ENCODE results near the gene AP4B1.

DNA sequence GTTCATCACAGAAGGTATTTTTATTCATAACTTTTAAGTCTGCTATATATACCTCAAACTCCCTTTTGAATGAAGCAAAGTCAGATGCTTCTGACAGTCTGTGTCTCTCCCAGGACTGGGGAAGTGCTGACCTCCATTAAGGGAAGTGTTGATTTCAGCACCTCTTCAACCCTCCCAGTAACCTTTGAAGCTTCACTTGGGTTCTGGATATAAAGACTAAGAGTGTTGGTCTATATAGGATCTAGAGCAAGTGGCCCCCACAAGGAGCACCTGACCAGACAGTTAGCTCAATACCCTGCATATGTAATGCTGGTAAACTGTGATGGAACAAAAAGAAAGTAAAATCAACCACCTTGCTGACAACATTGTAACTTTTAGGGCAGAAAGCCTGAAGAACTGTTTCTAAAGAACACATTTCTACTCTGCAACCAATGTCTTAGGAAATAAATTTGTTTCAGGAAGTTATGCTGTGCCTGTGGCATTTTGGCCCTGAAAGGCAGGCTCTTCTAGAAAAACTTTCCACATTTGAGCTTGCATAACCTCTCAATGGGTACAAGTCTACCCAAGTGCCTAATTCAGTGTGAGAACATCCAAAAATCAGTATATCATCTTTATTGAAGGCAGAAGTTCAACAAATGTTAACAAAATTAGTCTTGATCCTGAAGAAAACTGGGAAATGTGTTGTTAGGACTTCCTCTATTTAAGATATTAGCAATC, 32.2 kb downstream of the AP4B1 start:
- no peak for TF ChIP-seq POLR2AphosphoS5 (IDR thresholded peaks at IDR 0.05; ENCODE audit: low read depth)
- TF ChIP-seq, protein P1, sequence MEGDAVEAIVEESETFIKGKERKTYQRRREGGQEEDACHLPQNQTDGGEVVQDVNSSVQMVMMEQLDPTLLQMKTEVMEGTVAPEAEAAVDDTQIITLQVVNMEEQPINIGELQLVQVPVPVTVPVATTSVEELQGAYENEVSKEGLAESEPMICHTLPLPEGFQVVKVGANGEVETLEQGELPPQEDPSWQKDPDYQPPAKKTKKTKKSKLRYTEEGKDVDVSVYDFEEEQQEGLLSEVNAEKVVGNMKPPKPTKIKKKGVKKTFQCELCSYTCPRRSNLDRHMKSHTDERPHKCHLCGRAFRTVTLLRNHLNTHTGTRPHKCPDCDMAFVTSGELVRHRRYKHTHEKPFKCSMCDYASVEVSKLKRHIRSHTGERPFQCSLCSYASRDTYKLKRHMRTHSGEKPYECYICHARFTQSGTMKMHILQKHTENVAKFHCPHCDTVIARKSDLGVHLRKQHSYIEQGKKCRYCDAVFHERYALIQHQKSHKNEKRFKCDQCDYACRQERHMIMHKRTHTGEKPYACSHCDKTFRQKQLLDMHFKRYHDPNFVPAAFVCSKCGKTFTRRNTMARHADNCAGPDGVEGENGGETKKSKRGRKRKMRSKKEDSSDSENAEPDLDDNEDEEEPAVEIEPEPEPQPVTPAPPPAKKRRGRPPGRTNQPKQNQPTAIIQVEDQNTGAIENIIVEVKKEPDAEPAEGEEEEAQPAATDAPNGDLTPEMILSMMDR (IDR thresholded peaks at IDR 0.05; ENCODE audit: insufficient read depth, low read length): no peak
- no peak for TF ChIP-seq GABPA (IDR thresholded peaks at IDR 0.05; ENCODE audit: low read depth)
- TF ChIP-seq, protein P2, sequence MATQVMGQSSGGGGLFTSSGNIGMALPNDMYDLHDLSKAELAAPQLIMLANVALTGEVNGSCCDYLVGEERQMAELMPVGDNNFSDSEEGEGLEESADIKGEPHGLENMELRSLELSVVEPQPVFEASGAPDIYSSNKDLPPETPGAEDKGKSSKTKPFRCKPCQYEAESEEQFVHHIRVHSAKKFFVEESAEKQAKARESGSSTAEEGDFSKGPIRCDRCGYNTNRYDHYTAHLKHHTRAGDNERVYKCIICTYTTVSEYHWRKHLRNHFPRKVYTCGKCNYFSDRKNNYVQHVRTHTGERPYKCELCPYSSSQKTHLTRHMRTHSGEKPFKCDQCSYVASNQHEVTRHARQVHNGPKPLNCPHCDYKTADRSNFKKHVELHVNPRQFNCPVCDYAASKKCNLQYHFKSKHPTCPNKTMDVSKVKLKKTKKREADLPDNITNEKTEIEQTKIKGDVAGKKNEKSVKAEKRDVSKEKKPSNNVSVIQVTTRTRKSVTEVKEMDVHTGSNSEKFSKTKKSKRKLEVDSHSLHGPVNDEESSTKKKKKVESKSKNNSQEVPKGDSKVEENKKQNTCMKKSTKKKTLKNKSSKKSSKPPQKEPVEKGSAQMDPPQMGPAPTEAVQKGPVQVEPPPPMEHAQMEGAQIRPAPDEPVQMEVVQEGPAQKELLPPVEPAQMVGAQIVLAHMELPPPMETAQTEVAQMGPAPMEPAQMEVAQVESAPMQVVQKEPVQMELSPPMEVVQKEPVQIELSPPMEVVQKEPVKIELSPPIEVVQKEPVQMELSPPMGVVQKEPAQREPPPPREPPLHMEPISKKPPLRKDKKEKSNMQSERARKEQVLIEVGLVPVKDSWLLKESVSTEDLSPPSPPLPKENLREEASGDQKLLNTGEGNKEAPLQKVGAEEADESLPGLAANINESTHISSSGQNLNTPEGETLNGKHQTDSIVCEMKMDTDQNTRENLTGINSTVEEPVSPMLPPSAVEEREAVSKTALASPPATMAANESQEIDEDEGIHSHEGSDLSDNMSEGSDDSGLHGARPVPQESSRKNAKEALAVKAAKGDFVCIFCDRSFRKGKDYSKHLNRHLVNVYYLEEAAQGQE (IDR thresholded peaks at IDR 0.05; ENCODE audit: insufficient replicate concordance, low read depth): peak; percentile 29
- TF ChIP-seq SPI1 (IDR thresholded peaks at IDR 0.05; ENCODE audit: borderline replicate concordance, low read depth): peak; percentile 95

All from HL-60 (cell line).